Lung (tissue), 12 donors: ENCODE measurements around the gene GMPR. TPM values are rescaled to one million over a fixed set of nuclear protein-coding genes. Genes with fewer than 3 reads are reported as not detected.

Source experiments
- ATAC-seq: fragments of 200-7000 bp; cut with Tn5 transposase; one replicate; pipeline ENCODE4 v1.9.1; 2020; ENCODE audit warnings: moderate number of reproducible peaks; ENCODE audit not compliant: insufficient read depth, low FRiP score
- DNase-seq, 3 donors: peaks; one replicate each; pipeline ENCODE4 v3.0.0-alpha.2; 2013 to 2017
- H3K27ac ChIP-seq, 2 donors: one replicate each; pipeline ENCODE4 v1.5.1; 2013; ENCODE audit warnings: mild to moderate bottlenecking in 2 of 2, moderate library complexity in 2 of 2, control low read depth in 1 of 2, inconsistent platforms in 1 of 2, low read depth in 1 of 2, low read length in 1 of 2
- H3K27me3 ChIP-seq, 3 donors: one replicate each; pipeline ENCODE4 v1.5.1; 2013; ENCODE audit warnings: low read length in 2 of 3; ENCODE audit not compliant: control insufficient read depth in 3 of 3, insufficient read depth in 3 of 3
- H3K36me3 ChIP-seq, 4 donors: one replicate each; pipeline ENCODE4 v1.5.1; 2013; ENCODE audit warnings: low read length in 4 of 4, mild to moderate bottlenecking in 1 of 4, moderate library complexity in 1 of 4; ENCODE audit not compliant: control insufficient read depth in 4 of 4, insufficient read depth in 4 of 4
- H3K4me1 ChIP-seq, 5 donors: one replicate each; pipeline ENCODE4 v1.5.1; 2013; ENCODE audit warnings: low read length in 5 of 5, mild to moderate bottlenecking in 2 of 5, moderate library complexity in 1 of 5; ENCODE audit not compliant: control insufficient read depth in 5 of 5, insufficient read depth in 5 of 5
- H3K4me3 ChIP-seq: one replicate; pipeline ENCODE4 v1.5.1; 2013; ENCODE audit warnings: mild to moderate bottlenecking, control low read depth, moderate library complexity
- H3K9ac ChIP-seq, 2 donors: one replicate each; pipeline ENCODE4 v1.5.1; 2013; ENCODE audit warnings: low read length in 2 of 2, control low read depth in 1 of 2; ENCODE audit not compliant: insufficient read depth in 1 of 2
- H3K9me3 ChIP-seq, 4 donors: one replicate each; pipeline ENCODE4 v1.5.1; 2013; ENCODE audit warnings: low read length in 3 of 4, mild to moderate bottlenecking in 1 of 4, moderate library complexity in 1 of 4; ENCODE audit not compliant: control insufficient read depth in 4 of 4, insufficient read depth in 3 of 4
- CTCF ChIP-seq: IDR thresholded peaks from 2 replicates; pipeline ENCODE4 v1.5.1; 2012; ENCODE audit warnings: mild to moderate bottlenecking; ENCODE audit errors: control extremely low read depth, extremely low read depth
- WGBS, 2 donors: extraction: QIAGEN DNeasy Blood & Tissue Kit; methylation state at CpG; one replicate each; pipeline ENCODE4 v1.1.7; 2013; 5-methylcytosine and 5-hydroxymethylcytosine counted together
- polyA plus RNA-seq, 2 donors: library from polyadenylated mRNA; stranded (reverse); fragments of 200-250 nt; gene quantifications; one replicate each; pipeline ENCODE4 v1.2.1, GENCODE V29; 2013
- total RNA-seq, 2 donors: library from RNA; depleted of rRNA in 1 of 2; stranded (reverse); fragments of >200 nt in 1 of 2; gene quantifications; one replicate each; pipeline ENCODE4 v1.2.1, GENCODE V29; 2014 to 2021
- donor health status: control.
- donor health status: control.
- donor health status: Bipolar disorder and iron deficiency.
- donor health status: healthy.
- donor health status: DM: yes; HTN: yes; CAD: no.

The GMPR gene
- total and polyA plus RNA-seq, 4 donors, result 8.6 to 16.6 (median 12.9) TPM

GRCh38 chr6:16272201-16272600 is 33.8 kb downstream of the GMPR start:
- peaks cover 0 to 19% (median 6%) of the 10 kb centered on the region in 5 donors for H3K4me1 ChIP-seq
- peaks cover 0 to 4% (median 0%) of the 10 kb centered on the region in 4 donors for H3K9me3 ChIP-seq
- H3K9ac ChIP-seq, result no peak overlapping the region
- TF ChIP-seq CTCF, result no peak
- H3K27ac ChIP-seq, result no peak overlapping the region
- DNase-seq, result peak in 2 of 3 donors; percentile 47 to 64
- H3K36me3 ChIP-seq, result peaks cover 0 to 1% (median 0%) of the 10 kb centered on the region in 4 donors
- ATAC-seq, result no peak
- WGBS, 2 donors, result 48 to 79% methylated on average over 1 of the region's 1 CpG
- no peaks in the 10 kb centered on the region for H3K27me3 ChIP-seq
- H3K4me3 ChIP-seq, result no peak overlapping the region

GRCh38 chr6:16273256-16273655 is 34.9 kb downstream of the GMPR start:
- DNase-seq, result peak; percentile 70 to 94 (median 91)
- Histone ChIP-seq H3K9ac (peak overlapping the region in 1 of 2 donors; percentile 21), H3K4me3 (no peak overlapping the region), H3K9me3 (peaks cover 0 to 4% (median 0%) of the 10 kb centered on the region in 4 donors), H3K4me1 (peaks cover 0 to 25% (median 7%) of the 10 kb centered on the region in 5 donors), H3K27me3 (no peaks in the 10 kb centered on the region), H3K36me3 (peaks cover 0 to 5% (median 0%) of the 10 kb centered on the region in 4 donors), H3K27ac (no peak overlapping the region)
- ATAC-seq, result no peak
- no peak for TF ChIP-seq CTCF
- WGBS, 2 donors, result 32 to 37% methylated on average over 1 of the region's 1 CpG

- peaks cover 0 to 6% (median 1%) of the 10 kb centered on the region in 4 donors for H3K36me3 ChIP-seq
- H3K9ac ChIP-seq, result no peak overlapping the region
- H3K9me3 ChIP-seq, result peaks cover 0 to 4% (median 0%) of the 10 kb centered on the region in 4 donors
- WGBS, 2 donors, result 87 to 92% methylated on average over 4 of the region's 4 CpGs
- ATAC-seq, result no peak
- no peak for TF ChIP-seq CTCF
- no peak overlapping the region for H3K27ac ChIP-seq
- H3K4me1 ChIP-seq, result peaks cover 0 to 25% (median 7%) of the 10 kb centered on the region in 5 donors
- H3K27me3 ChIP-seq, result no peaks in the 10 kb centered on the region
- H3K4me3 ChIP-seq, result no peak overlapping the region
- no peak for DNase-seq
These were observed 36.1 kb downstream of the GMPR start for GRCh38 chr6:16274483-16274882.
